Endothelial cell (in vitro differentiated cells): ENCODE results near the gene ZNF79. TPM values are rescaled to one million over a fixed set of nuclear protein-coding genes. Genes with fewer than 3 reads are reported as not detected.

Source experiments
- DNase-seq: peaks from one replicate; pipeline ENCODE4 v3.0.0; 2021; ENCODE audit warnings: low spot score
- H3K27ac Mint-ChIP-seq: one replicate; pipeline ENCODE4 v1.8.0; 2021; ENCODE audit warnings: mixed read lengths, inconsistent platforms; ENCODE audit not compliant: unreplicated experiment
- H3K27me3 Mint-ChIP-seq: one replicate; pipeline ENCODE4 v1.8.0; 2021; ENCODE audit warnings: mild to moderate bottlenecking, moderate library complexity, mixed read lengths, inconsistent platforms; ENCODE audit not compliant: unreplicated experiment
- H3K36me3 Mint-ChIP-seq: one replicate; pipeline ENCODE4 v1.8.0; 2021; ENCODE audit warnings: mild to moderate bottlenecking, low read depth, mixed read lengths, inconsistent platforms; ENCODE audit not compliant: unreplicated experiment
- H3K4me1 Mint-ChIP-seq: one replicate; pipeline ENCODE4 v1.8.0; 2021; ENCODE audit warnings: mild to moderate bottlenecking, mixed read lengths, inconsistent platforms; ENCODE audit not compliant: unreplicated experiment
- H3K4me3 Mint-ChIP-seq: one replicate; pipeline ENCODE4 v1.8.0; 2021; ENCODE audit warnings: mild to moderate bottlenecking, mixed read lengths, inconsistent platforms; ENCODE audit not compliant: unreplicated experiment
- H3K9me3 Mint-ChIP-seq: one replicate; pipeline ENCODE4 v1.8.0; 2021; ENCODE audit warnings: mixed read lengths, inconsistent platforms; ENCODE audit not compliant: unreplicated experiment
- CTCF ChIP-seq: fragments of 200-600 bp; sonication (generic); IDR thresholded peaks from one replicate; pipeline ENCODE4 v1.5.0; 2021; ENCODE audit warnings: antibody characterized with exemption; ENCODE audit not compliant: unreplicated experiment
- total RNA-seq: library from RNA; stranded (reverse); fragmentation: NEBNext Ultra II Directional; extraction: Animal tissue kit (Norgen Biotek cat#: 25700); gene quantifications from one replicate; pipeline ENCODE4 v1.2.1, GENCODE V29; 2021; ENCODE audit not compliant: unreplicated experiment

Gene ZNF79
- total RNA-seq, 1 donor from 2014 or later = 12.6 TPM

DNA sequence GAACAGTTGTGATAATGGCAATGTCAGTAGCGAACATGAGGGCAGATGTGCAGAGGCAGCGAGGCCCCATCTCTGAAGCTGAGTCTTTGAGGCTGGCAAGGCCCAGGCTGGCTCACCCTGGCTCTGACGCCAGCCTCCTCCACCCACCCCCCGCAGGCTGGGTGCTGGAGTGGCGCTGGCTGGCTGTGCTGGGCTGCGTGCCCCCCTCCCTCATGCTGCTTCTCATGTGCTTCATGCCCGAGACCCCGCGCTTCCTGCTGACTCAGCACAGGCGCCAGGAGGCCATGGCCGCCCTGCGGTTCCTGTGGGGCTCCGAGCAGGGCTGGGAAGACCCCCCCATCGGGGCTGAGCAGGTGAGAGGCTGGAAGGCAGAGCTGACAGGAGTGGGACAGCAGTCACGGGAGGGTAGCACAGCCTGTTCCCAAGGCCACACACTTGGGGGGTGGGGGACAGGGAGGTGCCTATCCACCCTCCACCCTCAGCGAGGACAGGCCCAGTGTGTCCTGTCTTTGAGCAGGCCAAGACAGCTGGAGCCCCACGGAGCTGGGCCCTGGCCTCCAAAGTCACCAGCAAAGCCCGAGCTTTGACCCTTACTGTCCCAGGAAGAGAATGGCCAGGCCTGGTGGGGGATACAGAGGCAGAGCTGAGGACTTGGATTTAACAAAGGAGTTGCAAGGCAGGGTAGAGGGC is 21.6 kb upstream of the ZNF79 start:
- Mint-ChIP-seq H3K27ac (no peak overlapping the region), H3K9me3 (no peaks in the 10 kb centered on the region), H3K4me3 (no peak overlapping the region), H3K27me3 (peaks cover 3% of the 10 kb centered on the region), H3K4me1 (no peaks in the 10 kb centered on the region), H3K36me3 (peaks cover 6% of the 10 kb centered on the region)
- no peak for TF ChIP-seq CTCF
- DNase-seq = no peak

GRCh38 chr9:127403507-127404192 is 20.5 kb upstream of the ZNF79 start:
- Mint-ChIP-seq H3K9me3 (no peaks in the 10 kb centered on the region), H3K27ac (no peak overlapping the region), H3K4me1 (no peaks in the 10 kb centered on the region), H3K27me3 (no peaks in the 10 kb centered on the region), H3K4me3 (no peak overlapping the region), H3K36me3 (peaks cover 6% of the 10 kb centered on the region)
- no peak for DNase-seq
- no peak for TF ChIP-seq CTCF

DNA sequence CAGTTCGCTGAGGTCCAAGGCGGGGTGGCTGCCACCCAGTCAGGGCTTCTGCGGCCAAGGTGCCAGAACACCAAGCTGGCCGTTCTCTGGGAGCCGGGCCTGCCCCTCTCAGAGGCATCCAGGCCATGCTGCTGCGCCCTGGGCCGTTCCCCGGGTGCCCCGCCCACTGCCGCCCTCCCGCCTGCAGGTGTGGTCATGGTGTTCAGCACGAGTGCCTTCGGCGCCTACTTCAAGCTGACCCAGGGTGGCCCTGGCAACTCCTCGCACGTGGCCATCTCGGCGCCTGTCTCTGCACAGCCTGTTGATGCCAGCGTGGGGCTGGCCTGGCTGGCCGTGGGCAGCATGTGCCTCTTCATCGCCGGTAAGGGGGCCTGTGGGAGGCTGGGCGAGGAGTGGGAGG is 19.6 kb upstream of the ZNF79 start:
- Mint-ChIP-seq H3K4me3 (no peak overlapping the region), H3K36me3 (peaks cover 6% of the 10 kb centered on the region), H3K27me3 (no peaks in the 10 kb centered on the region), H3K9me3 (no peaks in the 10 kb centered on the region), H3K4me1 (no peaks in the 10 kb centered on the region), H3K27ac (no peak overlapping the region)
- DNase-seq = no peak
- TF ChIP-seq CTCF = no peak

GRCh38 chr9:127405344-127406125 is 18.6 kb upstream of the ZNF79 start:
- TF ChIP-seq CTCF = no peak
- Mint-ChIP-seq H3K27ac (no peak overlapping the region), H3K9me3 (no peaks in the 10 kb centered on the region)

More at GRCh38 chr9:127405344-127406125, 18.6 kb upstream of the ZNF79 start:
- no peak overlapping the region for H3K4me3 Mint-ChIP-seq
- DNase-seq = no peak
- H3K27me3 Mint-ChIP-seq = peaks cover 2% of the 10 kb centered on the region
- H3K4me1 Mint-ChIP-seq = no peaks in the 10 kb centered on the region
- peaks cover 6% of the 10 kb centered on the region for H3K36me3 Mint-ChIP-seq
